HG03558 (cell line): ENCODE results near the gene NKX1-2.
"Not testable (repeated sequence)": the region's sequence is repeated elsewhere in the genome, so short reads cannot be mapped to it uniquely, and the experiment has no call there.

Experiments used
- ATAC-seq: cut with Tn5 transposase; IDR thresholded peaks from one replicate; pipeline ENCODE4 v1.9.1; 2021; ENCODE audit warnings: moderate number of reproducible peaks; ENCODE audit not compliant: unreplicated experiment; ENCODE audit errors: extremely low read depth

The NKX1-2 gene

GRCh38 chr10:124458473-124458872 is 8.6 kb upstream of the NKX1-2 start:
- ATAC-seq = no peak

DNA sequence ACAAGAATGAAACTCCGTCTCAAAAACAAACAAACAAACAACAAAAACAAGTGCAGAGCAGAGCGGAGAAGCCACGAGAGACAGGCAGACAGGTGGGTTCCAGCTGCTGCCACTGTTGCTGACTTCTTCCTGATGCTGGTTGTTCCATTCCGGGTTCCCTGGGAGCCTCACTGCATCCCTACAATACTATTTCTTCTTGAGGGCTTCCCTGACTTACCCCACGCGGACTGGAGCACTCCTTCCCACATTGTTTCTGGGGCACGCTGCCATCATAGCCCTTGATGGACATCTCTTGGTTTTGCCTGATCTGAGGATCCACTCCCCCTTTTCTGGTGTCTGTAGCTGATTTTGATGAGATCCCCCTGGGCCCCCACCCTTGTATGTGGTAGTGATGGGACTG is 5.6 kb upstream of the NKX1-2 start:
- ATAC-seq = no peak

- ATAC-seq = no peak
Measured at GRCh38 chr10:124453960-124454610, 4.2 kb upstream of the NKX1-2 start.

DNA sequence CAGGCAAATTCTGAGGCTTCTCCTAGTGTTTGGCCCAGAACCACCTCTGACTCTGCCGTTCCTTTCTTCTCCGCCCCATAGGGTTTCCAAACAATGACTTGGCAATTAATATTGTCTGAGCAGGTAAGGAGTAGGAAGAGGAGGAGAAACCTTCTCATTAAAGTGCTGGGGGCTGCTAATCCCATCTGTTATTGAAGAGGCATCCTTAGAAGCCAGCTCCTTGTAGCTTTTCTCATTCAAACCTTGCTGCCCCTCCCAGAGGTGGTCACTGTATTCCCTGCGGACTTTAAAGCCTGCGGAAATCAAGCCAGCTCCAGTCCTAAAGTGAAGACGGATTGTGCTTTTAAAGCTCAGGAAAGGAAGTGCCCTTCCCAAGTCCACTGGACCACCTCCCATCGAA is 1.4 kb upstream of the NKX1-2 start:
- ATAC-seq = no peak

- no peak for ATAC-seq
Measured at GRCh38 chr10:124450783-124451057, 885 bp upstream of the NKX1-2 start.

DNA sequence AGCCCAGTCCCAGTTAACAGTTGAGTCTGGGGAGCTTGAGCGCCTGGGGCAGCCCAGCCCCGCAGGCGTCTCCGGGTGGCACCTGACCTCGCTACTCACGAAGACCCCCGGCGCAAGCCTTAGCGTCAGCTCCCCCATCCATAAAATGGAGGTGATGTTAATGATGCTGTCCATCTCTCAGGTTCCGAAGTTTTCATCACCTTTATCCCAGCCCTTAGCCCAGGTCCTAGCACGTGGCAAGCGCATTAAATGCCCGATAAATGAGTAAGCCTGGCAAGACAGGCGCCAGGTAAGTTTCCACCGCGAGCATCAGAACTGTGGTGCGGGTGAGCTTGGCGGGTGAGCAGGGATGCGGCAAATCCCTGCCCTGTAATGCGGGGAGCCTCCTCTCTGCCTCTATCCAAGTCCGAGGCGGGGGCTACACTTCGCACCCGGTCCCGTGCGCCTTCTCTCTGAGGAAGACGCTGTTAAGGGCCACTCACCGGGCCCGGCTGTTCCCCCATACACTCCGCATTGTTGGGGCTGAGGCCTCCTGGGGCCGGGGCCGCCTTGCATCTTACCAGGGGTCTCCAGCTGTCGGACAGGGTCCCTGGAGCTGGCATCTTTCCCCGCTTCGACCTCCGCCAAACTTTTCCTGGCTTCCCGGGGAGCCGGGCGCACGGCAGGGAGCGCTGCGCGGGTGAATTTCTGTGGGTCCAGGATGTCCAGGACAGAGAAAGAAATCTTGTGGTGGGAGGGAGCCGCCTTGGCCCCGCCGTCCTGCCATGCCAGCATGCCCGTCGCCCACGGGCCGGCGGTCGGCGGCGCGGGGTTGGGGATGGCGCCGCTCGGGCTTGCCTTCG is 444 bp downstream of the NKX1-2 start:
- ATAC-seq = no peak

GRCh38 chr10:124448696-124449169 is 1.1 kb downstream of the NKX1-2 start:
- no peak for ATAC-seq

- no peak for ATAC-seq
Measured at GRCh38 chr10:124447751-124448466, 1.9 kb downstream of the NKX1-2 start.

- ATAC-seq = no peak
Measured at GRCh38 chr10:124446830-124447750, 2.7 kb downstream of the NKX1-2 start.

- ATAC-seq = not testable (repeated sequence)
Measured at GRCh38 chr10:124441694-124442093, 8.1 kb downstream of the NKX1-2 start.

- peak; percentile 60 for ATAC-seq
Measured at GRCh38 chr10:124436191-124436638, 13.6 kb downstream of the NKX1-2 start.

DNA sequence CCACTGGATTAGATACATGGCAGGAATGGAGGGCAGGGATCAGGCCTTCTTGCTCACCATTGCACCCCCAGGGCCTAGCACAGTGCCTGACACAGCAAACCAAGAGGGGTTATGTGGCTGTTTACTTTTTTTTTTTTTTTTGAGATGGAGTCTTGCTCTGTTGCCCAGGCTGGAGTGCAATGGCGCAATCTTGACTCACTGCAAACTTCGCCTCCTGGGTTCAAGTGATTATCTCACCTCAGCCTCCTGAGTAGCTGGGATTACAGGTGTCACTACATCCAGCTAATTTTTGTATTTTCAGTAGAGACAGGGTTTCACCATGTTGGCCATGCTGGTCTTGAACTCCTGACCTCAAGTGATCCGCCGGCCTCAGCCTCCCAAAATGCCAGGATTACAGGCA is 14.2 kb downstream of the NKX1-2 start:
- ATAC-seq = not testable (repeated sequence)

GRCh38 chr10:124433461-124433860 is 16.4 kb downstream of the NKX1-2 start:
- ATAC-seq = no peak

- ATAC-seq = no peak
Measured at GRCh38 chr10:124430077-124430476, 19.8 kb downstream of the NKX1-2 start.

DNA sequence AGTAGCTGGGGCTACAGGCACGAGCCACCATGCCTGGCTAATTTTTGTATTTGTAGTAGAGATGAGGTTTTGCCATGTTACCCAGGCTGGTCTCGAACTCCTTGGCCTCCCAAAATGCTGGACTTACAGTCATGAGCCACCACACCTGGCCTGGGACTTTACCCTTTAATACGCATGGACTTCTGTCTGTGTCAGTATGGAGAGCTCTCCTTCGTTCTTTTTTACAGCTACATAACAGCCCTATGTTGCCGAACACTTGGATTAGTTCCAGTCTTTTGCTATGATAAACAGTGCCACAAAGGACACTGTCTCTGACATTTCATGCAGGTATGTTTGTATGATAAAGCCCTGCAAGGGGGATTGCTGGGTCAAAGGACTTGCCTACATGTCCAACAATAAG is 20.3 kb downstream of the NKX1-2 start:
- ATAC-seq = no peak

DNA sequence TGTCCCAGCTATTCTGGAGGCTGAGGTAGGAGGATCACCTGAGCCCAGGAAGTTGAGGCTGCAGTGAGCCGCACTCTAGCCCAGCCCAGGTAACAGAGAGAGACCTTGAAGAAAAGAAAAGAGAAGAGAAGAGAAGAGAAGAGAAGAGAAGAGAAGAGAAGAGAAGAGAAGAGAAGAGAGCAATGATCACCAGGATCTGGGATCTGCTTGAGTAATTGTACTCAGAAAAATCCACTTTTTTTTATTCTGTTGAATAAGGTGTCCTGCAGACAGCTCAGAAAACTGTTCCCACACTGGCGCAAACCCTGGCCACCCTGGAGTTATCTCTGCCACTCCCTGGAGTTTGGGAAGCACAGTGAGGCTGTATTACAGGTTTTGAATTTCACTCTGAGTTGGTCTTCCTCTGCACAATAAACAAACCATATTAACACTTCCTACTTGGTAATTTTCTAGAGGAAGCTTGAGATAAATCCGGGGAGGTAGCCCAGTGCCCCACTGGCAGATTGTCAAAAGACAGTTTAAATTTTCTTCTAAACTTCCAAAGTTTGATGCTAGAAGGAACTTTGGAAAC is 21.5 kb downstream of the NKX1-2 start:
- ATAC-seq = no peak

DNA sequence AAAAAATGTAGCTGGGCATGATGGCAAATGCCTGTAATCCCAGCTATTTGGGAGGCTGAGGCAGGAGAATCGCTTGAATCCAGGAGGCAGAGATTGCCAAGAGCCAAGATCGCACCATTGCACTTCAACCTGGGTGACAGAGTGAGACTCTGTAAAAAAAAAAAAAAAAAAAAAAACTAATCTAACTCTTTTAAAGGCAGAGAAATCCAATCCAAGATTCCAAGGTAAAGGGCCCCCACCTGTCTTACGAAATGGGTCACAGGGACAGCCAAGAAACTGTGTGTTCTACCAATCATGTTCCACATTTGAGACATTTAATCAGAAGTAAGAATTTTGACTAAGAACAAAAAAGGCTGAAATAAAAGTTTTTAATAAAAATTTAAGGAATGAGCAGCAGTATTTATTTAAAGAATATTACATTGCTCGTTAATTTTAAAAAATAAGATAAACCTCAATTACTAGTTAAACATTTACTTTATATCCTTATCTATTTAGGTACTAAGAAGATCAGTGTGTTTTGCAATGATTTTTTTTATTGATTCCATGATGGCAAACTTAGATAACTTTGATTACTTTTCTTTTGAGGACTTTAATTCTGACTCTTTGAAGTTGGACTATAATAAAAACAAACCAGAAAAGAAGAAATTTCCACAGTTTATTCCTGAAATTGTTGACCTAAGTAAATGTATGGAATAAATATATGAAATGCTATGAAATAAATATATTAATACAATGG is 24.4 kb downstream of the NKX1-2 start:
- no peak for ATAC-seq

DNA sequence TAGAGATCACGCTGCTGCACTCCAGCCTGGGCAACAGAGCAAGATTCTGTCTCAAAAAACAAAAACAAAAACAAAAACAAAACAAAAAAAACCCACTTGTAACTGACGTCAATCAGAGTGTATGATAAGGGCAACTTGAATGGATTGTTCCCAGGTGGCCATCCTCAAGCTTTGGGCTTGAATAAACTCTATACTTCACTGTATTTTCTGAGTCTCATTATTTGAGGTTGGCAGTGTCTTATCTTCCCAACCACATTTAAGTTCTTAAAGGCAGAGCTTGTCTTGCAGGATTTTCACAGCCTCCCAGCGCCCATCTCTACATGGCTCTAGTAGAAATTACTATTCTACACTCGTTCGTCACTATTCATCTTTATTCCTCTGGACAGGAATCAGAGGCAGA is 26.0 kb downstream of the NKX1-2 start:
- no peak for ATAC-seq

- no peak for ATAC-seq
Measured at GRCh38 chr10:124422742-124423141, 27.1 kb downstream of the NKX1-2 start.
